COLO829 (cell line): ENCODE data around the gene GLT1D1.
A peak's percentile ranks its signal among the peaks of the same experiment; 100 is the strongest.
"Not testable (repeated sequence)": the region's sequence is repeated elsewhere in the genome, so short reads cannot be mapped to it uniquely, and the experiment has no call there.

Source experiments
- DNase-seq: peaks from one replicate; pipeline ENCODE4 v3.0.0; 2012; ENCODE audit warnings: low spot score

The GLT1D1 gene

GRCh38 chr12:128820723-128821432, 32.4 kb upstream of the GLT1D1 start:
- DNase-seq: no peak

GRCh38 chr12:128823216-128823915, 29.9 kb upstream of the GLT1D1 start:
- DNase-seq: no peak

GRCh38 chr12:128823916-128824839, 29.1 kb upstream of the GLT1D1 start, which contains the start of gene SLC15A4:
TSS of gene SLC15A4 (minus strand) at chr12:128823958. CDS start at chr12:128823943, 15 bp downstream.
- peak; percentile 94 for DNase-seq

GRCh38 chr12:128825835-128826234, 27.4 kb upstream of the GLT1D1 start:
- no peak for DNase-seq

- no peak for DNase-seq
Measured at GRCh38 chr12:128827724-128828123, 25.6 kb upstream of the GLT1D1 start.

- no peak for DNase-seq
Measured at GRCh38 chr12:128829861-128830504, 23.3 kb upstream of the GLT1D1 start.

GRCh38 chr12:128830505-128830893, 22.8 kb upstream of the GLT1D1 start:
- no peak for DNase-seq

GRCh38 chr12:128833418-128833817, 19.9 kb upstream of the GLT1D1 start:
- no peak for DNase-seq

- DNase-seq: not testable (repeated sequence)
Measured at GRCh38 chr12:128839885-128840284, 13.4 kb upstream of the GLT1D1 start.

GRCh38 chr12:128840862-128841468, 12.3 kb upstream of the GLT1D1 start:
- no peak for DNase-seq

GRCh38 chr12:128842579-128842978, 10.7 kb upstream of the GLT1D1 start:
- no peak for DNase-seq

- DNase-seq: no peak
Measured at GRCh38 chr12:128843538-128843937, 9.7 kb upstream of the GLT1D1 start.

GRCh38 chr12:128844031-128844635, 9.1 kb upstream of the GLT1D1 start:
- DNase-seq: no peak

GRCh38 chr12:128846671-128847070, 6.6 kb upstream of the GLT1D1 start:
- DNase-seq: not testable (repeated sequence)

- no peak for DNase-seq
Measured at GRCh38 chr12:128848371-128848770, 4.9 kb upstream of the GLT1D1 start.

- DNase-seq: not testable (repeated sequence)
Measured at GRCh38 chr12:128849806-128850205, 3.5 kb upstream of the GLT1D1 start.

GRCh38 chr12:128850400-128850799, 2.9 kb upstream of the GLT1D1 start:
- DNase-seq: no peak

GRCh38 chr12:128851429-128851828, 1.8 kb upstream of the GLT1D1 start:
- DNase-seq: not testable (repeated sequence)

GRCh38 chr12:128852026-128852698, 1.1 kb upstream of the GLT1D1 start:
- no peak for DNase-seq

- no peak for DNase-seq
Measured at GRCh38 chr12:128853600-128854197, 421 bp downstream of the GLT1D1 start.
